GM12874 (cell line): ENCODE results near the gene LRRFIP2.

Source experiments
- TF ChIP-seq, protein P1 (sequence below): IDR thresholded peaks from 2 replicates; pipeline ENCODE4 v1.5.1; 2011; ENCODE audit warnings: low read depth, mild to moderate bottlenecking, control low read depth, low read length, moderate library complexity; ENCODE audit not compliant: insufficient read depth

Gene LRRFIP2

DNA sequence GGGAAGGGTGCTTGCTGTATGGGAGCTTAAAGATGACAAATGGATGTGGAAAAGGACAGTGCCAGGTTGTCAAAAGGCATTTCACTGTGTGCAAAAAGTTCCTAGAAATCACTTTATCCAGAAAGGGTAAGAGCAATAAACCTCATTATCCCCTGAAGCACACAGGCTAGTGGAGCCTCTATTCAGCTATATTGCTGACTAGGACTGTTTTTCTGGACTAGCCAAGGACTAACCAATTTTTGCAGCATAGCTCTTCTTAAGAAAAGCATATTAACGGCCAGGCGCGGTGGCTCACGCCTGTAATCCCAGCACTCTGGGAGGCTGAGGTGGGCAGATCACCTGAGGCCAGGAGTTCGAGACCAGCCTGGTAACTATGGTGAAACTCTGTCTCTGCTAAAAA, 116.3 kb downstream of the LRRFIP2 start:
- TF ChIP-seq, protein P1, sequence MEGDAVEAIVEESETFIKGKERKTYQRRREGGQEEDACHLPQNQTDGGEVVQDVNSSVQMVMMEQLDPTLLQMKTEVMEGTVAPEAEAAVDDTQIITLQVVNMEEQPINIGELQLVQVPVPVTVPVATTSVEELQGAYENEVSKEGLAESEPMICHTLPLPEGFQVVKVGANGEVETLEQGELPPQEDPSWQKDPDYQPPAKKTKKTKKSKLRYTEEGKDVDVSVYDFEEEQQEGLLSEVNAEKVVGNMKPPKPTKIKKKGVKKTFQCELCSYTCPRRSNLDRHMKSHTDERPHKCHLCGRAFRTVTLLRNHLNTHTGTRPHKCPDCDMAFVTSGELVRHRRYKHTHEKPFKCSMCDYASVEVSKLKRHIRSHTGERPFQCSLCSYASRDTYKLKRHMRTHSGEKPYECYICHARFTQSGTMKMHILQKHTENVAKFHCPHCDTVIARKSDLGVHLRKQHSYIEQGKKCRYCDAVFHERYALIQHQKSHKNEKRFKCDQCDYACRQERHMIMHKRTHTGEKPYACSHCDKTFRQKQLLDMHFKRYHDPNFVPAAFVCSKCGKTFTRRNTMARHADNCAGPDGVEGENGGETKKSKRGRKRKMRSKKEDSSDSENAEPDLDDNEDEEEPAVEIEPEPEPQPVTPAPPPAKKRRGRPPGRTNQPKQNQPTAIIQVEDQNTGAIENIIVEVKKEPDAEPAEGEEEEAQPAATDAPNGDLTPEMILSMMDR: no peak

DNA sequence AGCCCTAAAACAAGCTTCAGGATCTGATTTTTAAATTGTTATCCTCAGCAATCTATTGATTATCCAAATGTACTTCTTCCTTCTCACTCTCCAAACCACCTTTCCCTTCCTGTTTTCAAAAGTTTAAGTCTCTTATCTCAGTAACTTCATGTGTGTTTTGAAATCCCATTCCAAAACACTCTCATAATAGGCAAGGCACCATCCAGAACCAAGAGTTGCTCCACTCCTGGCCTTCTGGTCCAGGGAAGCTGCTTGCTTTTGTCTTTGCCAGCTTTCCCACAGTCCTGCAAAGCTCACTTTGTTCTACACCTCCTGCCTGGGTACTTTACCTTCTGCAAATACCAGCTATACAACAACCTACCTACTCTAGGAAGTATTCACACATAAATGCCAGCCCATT, 117.6 kb downstream of the LRRFIP2 start:
- TF ChIP-seq, protein P1: no peak

DNA sequence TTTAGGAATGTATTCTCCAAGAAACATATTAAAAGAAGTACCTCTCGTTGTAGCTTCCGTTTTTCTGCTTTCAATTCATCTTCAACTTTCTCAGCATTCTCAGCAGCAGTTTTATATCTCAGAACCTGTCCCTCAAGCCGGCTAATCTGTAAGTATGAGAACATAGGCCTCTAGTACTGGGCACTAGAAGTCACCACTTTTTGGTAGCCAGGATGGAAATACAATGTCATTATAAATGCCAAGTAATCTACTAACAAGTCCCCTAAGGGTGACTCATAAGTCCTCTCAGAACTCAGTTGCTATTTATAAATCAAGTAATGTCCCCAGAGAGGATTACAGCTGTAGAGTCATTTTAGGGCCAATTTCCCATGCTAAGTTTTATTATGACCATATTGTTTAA, 120.0 kb downstream of the LRRFIP2 start:
- TF ChIP-seq, protein P1: no peak

DNA sequence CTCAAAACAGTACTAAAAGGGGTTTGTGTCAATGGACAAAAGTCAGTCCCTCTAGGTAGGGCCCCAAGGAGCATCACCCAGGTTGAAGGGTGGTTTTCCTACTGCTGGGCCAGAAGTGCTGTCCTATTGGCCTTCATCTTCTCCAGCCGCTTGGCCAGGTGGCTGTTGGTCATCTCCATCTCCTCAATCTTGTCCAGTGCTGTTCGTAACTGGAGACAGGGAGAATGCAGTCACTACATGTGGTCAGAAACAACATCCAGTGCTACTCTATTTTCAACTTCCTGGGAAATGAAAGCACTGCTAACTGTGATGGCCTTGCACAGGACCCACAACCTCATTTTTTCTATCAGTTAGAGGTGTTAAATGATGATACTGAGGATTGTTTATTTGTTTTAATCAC, 120.6 kb downstream of the LRRFIP2 start:
- TF ChIP-seq, protein P1: no peak

DNA sequence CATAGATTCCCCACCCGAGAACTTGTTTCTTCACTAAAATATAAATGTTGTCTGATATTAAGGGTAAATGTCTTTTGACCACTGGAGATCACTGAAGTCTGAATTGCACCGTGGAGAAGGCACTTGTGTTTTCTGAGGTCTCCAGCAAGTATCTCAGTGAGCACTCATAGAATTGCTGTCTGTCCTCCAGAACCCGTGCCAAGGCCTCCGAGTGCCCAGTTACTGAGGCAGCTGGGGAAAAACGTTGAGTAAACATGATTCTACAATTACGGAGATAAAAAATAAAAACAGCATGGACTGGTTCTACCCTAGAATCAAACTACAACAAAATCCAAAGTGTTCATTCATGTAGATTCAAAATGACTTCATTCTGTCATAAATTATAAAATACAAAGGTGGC, 121.0 kb downstream of the LRRFIP2 start:
- TF ChIP-seq, protein P1: no peak

DNA sequence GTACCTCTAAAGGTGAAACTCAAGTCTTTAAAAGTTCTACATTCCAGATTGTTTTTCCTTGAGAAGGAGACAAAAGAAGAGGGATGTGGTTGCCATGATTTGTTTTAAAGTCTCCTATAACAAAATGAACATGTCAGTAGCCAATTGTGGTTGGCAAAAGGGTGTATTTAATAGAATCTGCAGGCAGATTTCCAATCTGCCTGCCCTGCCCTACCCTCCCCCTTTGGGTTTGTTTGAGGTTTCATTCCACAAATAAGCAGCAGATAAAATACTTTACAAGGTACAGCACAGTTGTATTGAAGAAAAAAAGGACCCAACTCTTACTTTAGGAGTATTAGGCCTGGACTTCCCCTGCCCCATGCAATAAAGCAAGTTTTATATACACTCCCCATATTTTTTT, 121.5 kb downstream of the LRRFIP2 start:
- TF ChIP-seq, protein P1: no peak

DNA sequence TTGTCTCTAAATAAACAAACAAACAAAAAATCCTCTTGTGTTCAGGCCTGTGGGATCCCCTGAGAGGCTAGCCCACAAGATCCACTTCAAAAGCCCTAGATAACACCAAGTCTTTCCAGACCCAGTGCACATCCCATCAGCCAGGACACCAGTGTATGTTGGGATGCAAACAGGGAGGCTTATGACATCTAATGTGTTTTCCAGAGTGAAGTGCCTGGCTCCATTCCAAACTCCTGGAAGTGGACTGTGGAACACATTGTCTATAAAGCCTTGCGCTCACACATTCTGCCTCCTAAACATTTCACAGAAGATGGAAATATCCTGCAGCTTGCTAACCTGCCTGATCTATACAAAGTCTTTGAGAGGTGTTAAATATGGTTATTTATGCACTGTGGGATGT, 124.1 kb downstream of the LRRFIP2 start:
- TF ChIP-seq, protein P1: no peak
